Measurements from ENCODE around the gene ZNF384. TPM values are rescaled to one million over a fixed set of nuclear protein-coding genes. Genes with fewer than 3 reads are reported as not detected.

The ZNF384 gene
- total and polyA plus RNA-seq, 4 experiments from 2014 or later, result 14.4 to 88.7 (median 67.2) TPM

DNA sequence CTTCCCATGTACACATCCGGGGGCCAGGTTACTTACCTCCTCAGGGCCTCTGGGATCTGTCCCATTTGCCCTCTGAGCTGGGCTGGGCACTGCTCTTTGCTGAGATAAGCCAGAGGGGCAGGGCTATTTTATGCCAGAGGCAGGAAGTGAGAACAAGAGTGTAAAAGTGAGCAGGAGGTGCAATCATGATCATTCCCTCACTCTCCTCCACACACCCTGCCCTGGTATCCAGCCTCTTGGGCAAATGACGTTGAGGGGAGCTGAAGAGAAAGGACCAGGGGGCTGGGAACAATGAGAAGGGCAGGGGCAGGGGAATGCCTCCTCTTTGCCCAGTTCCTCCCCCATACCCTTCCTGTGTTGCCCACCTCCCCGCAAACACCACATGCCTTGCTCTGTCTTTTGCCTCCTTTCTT is 57.6 kb downstream of the ZNF384 start:
- Histone ChIP-seq H3K4me1 (ENCODE audit: insufficient read depth, low read length) (peaks cover 57% of the 10 kb centered on the region), H3K4me3 (ENCODE audit: low read length in 2 of 2) (peak overlapping the region; percentile 42 to 47), H3K27me3 (ENCODE audit: insufficient read depth, low read length) (no peaks in the 10 kb centered on the region), H3K27ac (ENCODE audit: low read depth, low read length) (peak overlapping the region; percentile 63), H3K36me3 (ENCODE audit: insufficient read depth, low read length) (no peaks in the 10 kb centered on the region), H3K9me3 (ENCODE audit: control insufficient read depth in 1 of 2, low read length in 2 of 2) (no peaks in the 10 kb centered on the region)
- peaks cover 37 to 76% (median 55%) of the 10 kb centered on the region in 4 donors for H3K4me1 Mint-ChIP-seq
- intact Hi-C loops (cut with micrococcal nuclease), result no loop called here
- peak overlapping the region; percentile 82 to 93 (median 88) for H3K4me3 Mint-ChIP-seq
- no peaks in the 10 kb centered on the region for H3K36me3 Mint-ChIP-seq
- ChIA-PET CTCF (ENCODE audit: partially characterized antibody) (interaction anchor here (1.0 to 7.1 kb wide), 4 partner anchors 11 to 195 kb away, joined by 3 to 40 read pairs (median 3); no protein-coding TSS in a partner anchor), POLR2A (ENCODE audit: partially characterized antibody) (interaction anchor here (0.6 to 2.3 kb wide), 12 partner anchors 11 to 186 kb away, joined by 3 to 15 read pairs (median 3); partner anchors contain the start of genes ACRBP, CD27, COPS7A and ZNF384)
- H3K9me3 Mint-ChIP-seq, result no peaks in the 10 kb centered on the region
- no peaks in the 10 kb centered on the region for H3K27me3 Mint-ChIP-seq
- H3K27ac Mint-ChIP-seq, result peak overlapping the region; percentile 91 to 98 (median 97)
- no peak for DNase-seq

DNA sequence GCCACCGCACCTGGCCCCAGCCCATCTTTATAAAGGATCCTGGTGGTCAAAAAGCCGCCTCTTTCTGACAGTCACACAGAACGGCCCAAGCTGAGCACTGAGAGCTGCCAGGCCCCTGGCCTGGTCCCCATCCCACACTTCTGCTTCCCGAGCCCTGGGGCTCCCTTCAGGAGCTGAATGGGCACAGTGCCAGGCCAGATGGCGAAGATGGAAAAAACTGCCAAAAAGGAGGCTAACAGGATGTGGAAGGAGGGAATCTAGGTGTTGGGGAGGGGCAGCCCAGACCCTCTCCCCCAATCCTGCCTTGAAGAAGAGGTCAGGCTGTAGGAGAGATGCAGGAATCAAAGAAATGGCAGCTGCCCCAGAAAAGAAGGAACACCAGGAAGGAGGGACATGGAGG is 58.4 kb downstream of the ZNF384 start:
- peak overlapping the region; percentile 63 for H3K27ac ChIP-seq (ENCODE audit: low read depth, low read length)
- peak overlapping the region; percentile 42 to 47 for H3K4me3 ChIP-seq (ENCODE audit: low read length in 2 of 2)
- no peaks in the 10 kb centered on the region for H3K27me3 ChIP-seq (ENCODE audit: insufficient read depth, low read length)
- no peak for DNase-seq
- ChIA-PET CTCF (ENCODE audit: partially characterized antibody) (interaction anchor here (0.6 to 7.1 kb wide), 3 partner anchors 10 to 301 kb away, joined by 3 to 40 read pairs (median 4); no protein-coding TSS in a partner anchor), POLR2A (ENCODE audit: partially characterized antibody) (interaction anchor here (0.5 to 2.3 kb wide), 5 partner anchors 17 to 93 kb away, joined by 3 to 15 read pairs (median 4); partner anchors contain the start of genes COPS7A and ZNF384)
- no peaks in the 10 kb centered on the region for H3K9me3 ChIP-seq (ENCODE audit: control insufficient read depth in 1 of 2, low read length in 2 of 2)
- Mint-ChIP-seq H3K36me3 (no peaks in the 10 kb centered on the region), H3K4me3 (peak overlapping the region; percentile 82 to 93 (median 88)), H3K9me3 (no peaks in the 10 kb centered on the region), H3K27ac (peak overlapping the region in 6 of 7 donors; percentile 19 to 98 (median 96)), H3K4me1 (peaks cover 38 to 72% (median 52%) of the 10 kb centered on the region in 4 donors), H3K27me3 (no peaks in the 10 kb centered on the region)
- intact Hi-C loops (cut with micrococcal nuclease), result no loop called here
- H3K4me1 ChIP-seq (ENCODE audit: insufficient read depth, low read length), result peaks cover 57% of the 10 kb centered on the region
- H3K36me3 ChIP-seq (ENCODE audit: insufficient read depth, low read length), result no peaks in the 10 kb centered on the region

DNA sequence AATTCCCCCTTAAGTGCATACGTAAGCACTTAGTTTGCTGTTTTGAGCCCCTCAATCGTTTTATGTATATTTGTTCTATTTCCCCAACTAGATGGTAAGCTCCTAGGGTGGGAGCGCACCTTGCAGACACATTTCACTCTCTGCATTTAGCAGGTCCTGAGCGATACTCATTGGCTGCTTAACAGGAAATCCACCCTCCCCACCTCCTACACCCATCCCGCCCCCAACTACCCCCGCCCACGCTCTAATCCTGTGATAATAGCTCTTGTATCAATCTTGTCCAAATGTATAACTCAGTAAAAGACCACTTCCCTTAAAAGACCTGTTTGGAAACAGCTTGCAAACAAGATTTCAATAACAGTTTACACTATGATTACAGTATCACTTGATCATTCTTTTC is 61.6 kb downstream of the ZNF384 start:
- DNase-seq, result peak; percentile 42 to 63 (median 53)
- H3K4me3 ChIP-seq (ENCODE audit: low read length in 2 of 2), result peak overlapping the region in 1 of 2 donors; percentile 57
- Mint-ChIP-seq H3K9me3 (no peaks in the 10 kb centered on the region), H3K27me3 (no peaks in the 10 kb centered on the region), H3K27ac (peak overlapping the region; percentile 2 to 98 (median 92)), H3K4me1 (peaks cover 28 to 53% (median 36%) of the 10 kb centered on the region in 4 donors), H3K36me3 (no peaks in the 10 kb centered on the region), H3K4me3 (peak overlapping the region; percentile 81 to 96 (median 88))
- ChIA-PET POLR2A (ENCODE audit: partially characterized antibody) (interaction anchor here (0.6 to 1.8 kb wide), 7 partner anchors 8 to 316 kb away, joined by 3 to 11 read pairs (median 4); partner anchors contain the start of genes C12orf57, RNU7-1 and ZNF384), CTCF (ENCODE audit: partially characterized antibody) (interaction anchor here (0.6 to 1.5 kb wide), 8 partner anchors 9 to 203 kb away, joined by 3 to 10 read pairs (median 3); partner anchors contain the start of gene MLF2)
- no peaks in the 10 kb centered on the region for H3K27me3 ChIP-seq (ENCODE audit: insufficient read depth, low read length)
- intact Hi-C loops (cut with micrococcal nuclease), result no loop called here
- no peaks in the 10 kb centered on the region for H3K36me3 ChIP-seq (ENCODE audit: insufficient read depth, low read length)
- peak overlapping the region; percentile 31 for H3K27ac ChIP-seq (ENCODE audit: low read depth, low read length)
- peaks cover 42% of the 10 kb centered on the region for H3K4me1 ChIP-seq (ENCODE audit: insufficient read depth, low read length)
- no peaks in the 10 kb centered on the region for H3K9me3 ChIP-seq (ENCODE audit: control insufficient read depth in 1 of 2, low read length in 2 of 2)

DNA sequence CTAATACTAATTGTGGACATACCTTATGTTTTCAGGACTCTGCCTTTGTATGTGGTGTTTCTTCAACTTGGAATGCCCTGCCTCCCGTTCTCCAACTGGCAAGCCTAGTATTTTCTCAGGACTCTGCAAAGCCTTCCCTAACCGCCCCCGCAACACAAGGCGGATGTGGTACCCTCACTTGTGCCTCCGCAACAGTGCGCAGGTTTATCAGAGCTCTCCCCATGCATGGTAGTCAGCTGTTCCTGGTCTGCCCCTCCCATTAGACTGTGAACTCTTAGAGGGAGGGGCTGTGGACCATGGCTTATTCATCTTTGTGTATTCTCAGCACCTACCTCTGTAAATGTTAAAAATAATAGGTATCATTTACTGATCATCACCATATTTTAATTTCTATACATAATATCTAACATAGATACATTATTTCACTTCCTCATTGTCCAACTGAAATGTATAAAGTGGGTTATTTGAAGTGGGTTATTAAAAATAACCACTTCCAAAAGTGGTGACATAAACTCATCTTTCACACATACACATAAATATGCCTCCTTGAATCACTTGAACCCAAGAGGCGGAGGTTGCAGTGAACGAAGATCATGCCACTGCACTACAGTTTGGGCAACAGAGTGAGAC is 62.4 kb downstream of the ZNF384 start:
- Histone ChIP-seq H3K4me3 (ENCODE audit: low read length in 2 of 2) (peak overlapping the region in 1 of 2 donors; percentile 57), H3K27ac (ENCODE audit: low read depth, low read length) (peak overlapping the region; percentile 31), H3K9me3 (ENCODE audit: control insufficient read depth in 1 of 2, low read length in 2 of 2) (no peaks in the 10 kb centered on the region), H3K4me1 (ENCODE audit: insufficient read depth, low read length) (peaks cover 34% of the 10 kb centered on the region), H3K27me3 (ENCODE audit: insufficient read depth, low read length) (no peaks in the 10 kb centered on the region), H3K36me3 (ENCODE audit: insufficient read depth, low read length) (no peaks in the 10 kb centered on the region)
- peaks cover 21 to 45% (median 28%) of the 10 kb centered on the region in 4 donors for H3K4me1 Mint-ChIP-seq
- CTCF ChIA-PET (ENCODE audit: partially characterized antibody), result interaction anchor here (1.4 to 1.5 kb wide), 3 partner anchors 16 to 153 kb away, joined by 3 to 4 read pairs (median 3); no protein-coding TSS in a partner anchor
- intact Hi-C loops (cut with micrococcal nuclease), result no loop called here
- no peaks in the 10 kb centered on the region for H3K9me3 Mint-ChIP-seq
- DNase-seq, result no peak
- no peaks in the 10 kb centered on the region for H3K36me3 Mint-ChIP-seq
- peak overlapping the region in 5 of 7 donors; percentile 30 to 98 (median 92) for H3K27ac Mint-ChIP-seq
- H3K4me3 Mint-ChIP-seq, result peak overlapping the region; percentile 81 to 96 (median 88)
- POLR2A ChIA-PET (ENCODE audit: partially characterized antibody), result interaction anchor here (0.7 to 1.8 kb wide), 6 partner anchors 7 to 317 kb away, joined by 3 to 11 read pairs (median 4); partner anchors contain the start of genes C12orf57, RNU7-1 and ZNF384
- H3K27me3 Mint-ChIP-seq, result no peaks in the 10 kb centered on the region

DNA sequence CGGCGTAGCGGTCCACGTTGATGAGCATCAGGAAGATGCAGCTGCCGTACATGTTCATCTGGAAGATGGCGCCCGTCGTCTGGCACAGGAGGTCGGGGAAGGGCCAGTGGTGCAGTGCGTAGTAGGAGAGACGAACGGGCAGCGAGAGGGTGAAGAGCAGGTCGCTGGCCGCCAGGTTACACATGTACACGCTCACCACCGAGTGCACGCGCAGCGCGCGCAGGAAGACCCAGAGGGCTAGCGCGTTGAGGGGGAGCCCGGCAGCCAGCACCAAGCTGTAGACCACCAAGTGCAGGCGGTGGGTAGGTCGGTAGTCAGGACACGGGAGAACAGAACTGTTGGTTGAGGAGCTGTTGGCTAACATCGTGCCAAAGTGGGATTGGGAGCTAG is 68.3 kb downstream of the ZNF384 start:
- ChIA-PET CTCF (ENCODE audit: partially characterized antibody) (interaction anchor here (0.6 to 4.8 kb wide), 21 partner anchors 8 to 215 kb away, joined by 3 to 40 read pairs (median 4); partner anchors contain the start of genes ACRBP, LPAR5, MLF2 and ZNF384), POLR2A (ENCODE audit: partially characterized antibody) (interaction anchor here (0.6 to 2.6 kb wide), 5 partner anchors 11 to 132 kb away, joined by 3 to 10 read pairs (median 4); partner anchors contain the start of genes COPS7A and MLF2)
- peak overlapping the region in 1 of 2 donors; percentile 28 for H3K4me3 ChIP-seq (ENCODE audit: low read length in 2 of 2)
- Mint-ChIP-seq H3K4me3 (peak overlapping the region in 4 of 8 donors; percentile 21 to 78 (median 50)), H3K4me1 (peaks cover 3 to 24% (median 7%) of the 10 kb centered on the region in 4 donors), H3K27me3 (no peaks in the 10 kb centered on the region), H3K36me3 (peaks cover 4 to 6% of the 10 kb centered on the region in 2 donors), H3K9me3 (no peaks in the 10 kb centered on the region), H3K27ac (peak overlapping the region in 4 of 7 donors; percentile 52 to 78 (median 72))
- intact Hi-C loops (cut with micrococcal nuclease), result no loop called here
- H3K4me1 ChIP-seq (ENCODE audit: insufficient read depth, low read length), result no peaks in the 10 kb centered on the region
- H3K9me3 ChIP-seq (ENCODE audit: control insufficient read depth in 1 of 2, low read length in 2 of 2), result no peaks in the 10 kb centered on the region
- H3K27me3 ChIP-seq (ENCODE audit: insufficient read depth, low read length), result no peaks in the 10 kb centered on the region
- no peaks in the 10 kb centered on the region for H3K36me3 ChIP-seq (ENCODE audit: insufficient read depth, low read length)
- no peak overlapping the region for H3K27ac ChIP-seq (ENCODE audit: low read depth, low read length)
- no peak for DNase-seq

DNA sequence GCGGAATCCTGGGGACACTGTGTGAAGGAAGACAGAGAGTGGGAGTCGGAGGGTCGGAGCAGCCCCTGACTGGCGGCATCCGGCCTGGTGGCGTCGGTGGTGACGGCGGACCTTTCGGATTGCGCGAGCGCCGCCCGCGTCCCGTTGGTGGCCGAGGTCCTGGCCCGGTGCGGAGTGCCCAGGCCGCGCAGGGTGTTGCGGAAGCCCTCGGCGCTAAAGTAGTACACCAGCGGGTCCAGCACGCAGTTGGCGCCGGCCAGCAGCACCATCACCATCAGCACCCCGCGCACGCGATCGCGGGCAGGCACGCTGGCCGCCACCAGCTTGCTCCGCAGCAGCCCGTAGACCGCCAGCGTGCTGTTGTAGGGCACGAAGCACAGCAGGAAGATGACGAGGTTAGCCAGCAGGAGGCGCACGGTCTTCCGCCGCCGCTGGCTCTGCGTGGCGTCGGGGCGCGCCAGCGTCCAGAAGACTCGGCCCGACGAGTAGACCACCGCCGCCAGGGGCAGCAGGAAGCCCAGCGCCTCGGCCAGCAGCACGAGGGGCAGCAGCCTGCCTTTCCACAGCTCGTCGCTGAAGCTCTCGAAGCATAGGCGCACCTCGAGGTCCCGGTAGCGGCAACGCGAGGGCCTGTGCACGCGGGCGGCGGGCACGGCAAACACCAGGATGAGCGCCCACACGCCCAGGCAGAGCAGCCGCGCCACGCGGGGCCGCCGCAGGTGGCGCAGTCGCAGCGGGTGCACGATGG is 68.9 kb downstream of the ZNF384 start:
- peak in 2 of 5 donors; percentile 36 to 49 for DNase-seq
- H3K4me3 Mint-ChIP-seq, result peak overlapping the region in 3 of 8 donors; percentile 54 to 78 (median 59)
- H3K36me3 Mint-ChIP-seq, result peaks cover 4 to 6% of the 10 kb centered on the region in 2 donors
- no peaks in the 10 kb centered on the region for H3K27me3 Mint-ChIP-seq
- ChIA-PET POLR2A (ENCODE audit: partially characterized antibody) (interaction anchor here (0.6 to 2.6 kb wide), 9 partner anchors 7 to 133 kb away, joined by 3 to 10 read pairs (median 4); partner anchors contain the start of genes COPS7A, MLF2 and ZNF384), CTCF (ENCODE audit: partially characterized antibody) (interaction anchor here (0.8 to 4.8 kb wide), 23 partner anchors 7 to 216 kb away, joined by 3 to 40 read pairs (median 4); partner anchors contain the start of genes ACRBP, LPAR5, MLF2 and ZNF384)
- Histone ChIP-seq H3K27me3 (ENCODE audit: insufficient read depth, low read length) (no peaks in the 10 kb centered on the region), H3K36me3 (ENCODE audit: insufficient read depth, low read length) (no peaks in the 10 kb centered on the region), H3K27ac (ENCODE audit: low read depth, low read length) (no peak overlapping the region), H3K4me3 (ENCODE audit: low read length in 2 of 2) (peak overlapping the region in 1 of 2 donors; percentile 28), H3K9me3 (ENCODE audit: control insufficient read depth in 1 of 2, low read length in 2 of 2) (no peaks in the 10 kb centered on the region), H3K4me1 (ENCODE audit: insufficient read depth, low read length) (no peaks in the 10 kb centered on the region)
- peaks cover 3 to 24% (median 7%) of the 10 kb centered on the region in 4 donors for H3K4me1 Mint-ChIP-seq
- intact Hi-C loops (cut with micrococcal nuclease), result no loop called here
- H3K27ac Mint-ChIP-seq, result peak overlapping the region in 1 of 7 donors; percentile 36
- H3K9me3 Mint-ChIP-seq, result no peaks in the 10 kb centered on the region

All from CD4-positive, alpha-beta memory T cell (primary cell).